A549 (cell line): Measurements from ENCODE around the gene FSTL5.

Source experiments
- CTCF ChIP-seq: fragments of >200 bp; sonication (Bioruptor Twin); formaldehyde crosslinking; IDR thresholded peaks from 3 replicates; pipeline ENCODE4 v1.5.1; 2016
- MAX ChIP-seq: IDR thresholded peaks from 2 replicates; pipeline ENCODE4 v1.6.1; 2012
- NPAS2 ChIP-seq: fragments of 250-450 bp; sonication (Bioruptor Pico); IDR thresholded peaks from 2 replicates; pipeline ENCODE4 v1.8.0; 2022; ENCODE audit warnings: mild to moderate bottlenecking, moderate library complexity, borderline replicate concordance
- POLR2A ChIP-seq: IDR thresholded peaks from 2 replicates; pipeline ENCODE4 v1.6.1; 2012; ENCODE audit warnings: mild to moderate bottlenecking, low read length
- RFX5 ChIP-seq: fragments of 450-650 bp; IDR thresholded peaks from 2 replicates; pipeline ENCODE4 v1.7.1; 2014; ENCODE audit warnings: antibody characterized with exemption, mild to moderate bottlenecking, moderate library complexity
- SMC3 ChIP-seq: fragments of >200 bp; sonication (Bioruptor Twin); formaldehyde crosslinking; IDR thresholded peaks from 3 replicates; pipeline ENCODE4 v1.6.1; 2018; ENCODE audit warnings: inconsistent platforms

GRCh38 chr4:162101337-162101736 is 62.5 kb downstream of the FSTL5 start:
- TF ChIP-seq SMC3 (no peak), CTCF (no peak), MAX (no peak), NPAS2 (CRISPR knock-in tag) (no peak), POLR2A (no peak), RFX5 (no peak)
